ENCODE measurements around the gene HIVEP3. TPM values are rescaled to one million over a fixed set of nuclear protein-coding genes. Genes with fewer than 3 reads are reported as not detected.

The HIVEP3 gene
- total RNA-seq, 1 experiment from 2014 or later = 3.1 TPM

- intact Hi-C loops (cut with micrococcal nuclease; ENCODE audit: unreplicated experiment) = no loop called here
- DNase-seq (ENCODE audit: low spot score) = no peak
- Histone ChIP-seq H3K4me3 (ENCODE audit: low read depth, low read length, poor library complexity, severe bottlenecking) (no peak overlapping the region), H3K27me3 (replicated peaks; ENCODE audit: insufficient read depth, low read depth, low read length, poor library complexity) (no peaks in the 10 kb centered on the region), H3K4me1 (ENCODE audit: insufficient read depth, low read length, poor library complexity, severe bottlenecking) (no peaks in the 10 kb centered on the region), H3K36me3 (ENCODE audit: insufficient read depth, low read length, poor library complexity, severe bottlenecking) (no peaks in the 10 kb centered on the region), H3K27ac (ENCODE audit: low read depth, low read length, poor library complexity, severe bottlenecking) (no peak overlapping the region), H3K9me3 (ENCODE audit: low read depth, low read length, poor library complexity, severe bottlenecking) (no peaks in the 10 kb centered on the region)
- no TSS peak for BruUV-seq (replicated peaks)
- ChIA-PET POLR2A (ENCODE audit: low non-redundant PET) (interaction anchor here (0.6 kb wide), 1 partner anchor 25 kb away, joined by 4 read pairs; no protein-coding TSS in a partner anchor), CTCF (no interaction called here)
- TF ChIP-seq CTCF (conservative IDR thresholded peaks at IDR 0.05; ENCODE audit: low read depth, low read length) = no peak
- no peak for TF ChIP-seq EZH2 (IDR thresholded peaks at IDR 0.05; ENCODE audit: borderline replicate concordance, low read depth, low read length, poor library complexity, severe bottlenecking)
Measured at GRCh38 chr1:41891199-41891896, 27.4 kb downstream of the HIVEP3 start.

- intact Hi-C loops (cut with micrococcal nuclease; ENCODE audit: unreplicated experiment) = no loop called here
- no peaks in the 10 kb centered on the region for H3K4me1 ChIP-seq (ENCODE audit: insufficient read depth, low read length, poor library complexity, severe bottlenecking)
- ChIA-PET POLR2A (ENCODE audit: low non-redundant PET) (no interaction called here), CTCF (no interaction called here)
- H3K27ac ChIP-seq (ENCODE audit: low read depth, low read length, poor library complexity, severe bottlenecking) = no peak overlapping the region
- H3K4me3 ChIP-seq (ENCODE audit: low read depth, low read length, poor library complexity, severe bottlenecking) = no peak overlapping the region
- H3K27me3 ChIP-seq (replicated peaks; ENCODE audit: insufficient read depth, low read depth, low read length, poor library complexity) = no peaks in the 10 kb centered on the region
- no peaks in the 10 kb centered on the region for H3K9me3 ChIP-seq (ENCODE audit: low read depth, low read length, poor library complexity, severe bottlenecking)
- H3K36me3 ChIP-seq (ENCODE audit: insufficient read depth, low read length, poor library complexity, severe bottlenecking) = no peaks in the 10 kb centered on the region
- no TSS peak for BruUV-seq (replicated peaks)
- no peak for DNase-seq (ENCODE audit: low spot score)
- TF ChIP-seq CTCF (conservative IDR thresholded peaks at IDR 0.05; ENCODE audit: low read depth, low read length) (no peak), EZH2 (IDR thresholded peaks at IDR 0.05; ENCODE audit: borderline replicate concordance, low read depth, low read length, poor library complexity, severe bottlenecking) (no peak)
Measured at GRCh38 chr1:41890825-41891198, 27.9 kb downstream of the HIVEP3 start.

GRCh38 chr1:41889506-41890414 is 29.0 kb downstream of the HIVEP3 start:
- no peaks in the 10 kb centered on the region for H3K4me1 ChIP-seq (ENCODE audit: insufficient read depth, low read length, poor library complexity, severe bottlenecking)
- BruUV-seq (replicated peaks) = no TSS peak
- no peaks in the 10 kb centered on the region for H3K9me3 ChIP-seq (ENCODE audit: low read depth, low read length, poor library complexity, severe bottlenecking)
- no peaks in the 10 kb centered on the region for H3K36me3 ChIP-seq (ENCODE audit: insufficient read depth, low read length, poor library complexity, severe bottlenecking)
- intact Hi-C loops (cut with micrococcal nuclease; ENCODE audit: unreplicated experiment) = no loop called here
- no peak for DNase-seq (ENCODE audit: low spot score)
- ChIA-PET POLR2A (ENCODE audit: low non-redundant PET) (no interaction called here), CTCF (no interaction called here)
- H3K4me3 ChIP-seq (ENCODE audit: low read depth, low read length, poor library complexity, severe bottlenecking) = no peak overlapping the region
- TF ChIP-seq CTCF (conservative IDR thresholded peaks at IDR 0.05; ENCODE audit: low read depth, low read length) (no peak), EZH2 (IDR thresholded peaks at IDR 0.05; ENCODE audit: borderline replicate concordance, low read depth, low read length, poor library complexity, severe bottlenecking) (no peak)
- no peak overlapping the region for H3K27ac ChIP-seq (ENCODE audit: low read depth, low read length, poor library complexity, severe bottlenecking)
- no peaks in the 10 kb centered on the region for H3K27me3 ChIP-seq (replicated peaks; ENCODE audit: insufficient read depth, low read depth, low read length, poor library complexity)
